Gastrocnemius medialis (tissue), 4 donors: ENCODE data around the gene VWA3A.

Source experiments
- CTCF ChIP-seq, 5 experiments: fragments of 450-650 bp in 3 of 5; fragments of 200-600 bp in 2 of 5; sonication (generic) in 2 of 5; IDR thresholded peaks in 4 of 5; conservative IDR thresholded peaks in 1 of 5; 1 replicate in 4 of 5; 2 replicates in 1 of 5; pipeline ENCODE4 v1.5.1; 2016 to 2019; ENCODE audit warnings: antibody characterized with exemption in 5 of 5, mild to moderate bottlenecking in 3 of 5, moderate library complexity in 3 of 5
- POLR2A ChIP-seq, 2 donors: fragments of 450-650 bp; IDR thresholded peaks; one replicate each; pipeline ENCODE4 v1.6.1; 2017; ENCODE audit warnings: antibody characterized with exemption in 2 of 2, mild to moderate bottlenecking in 2 of 2, moderate library complexity in 2 of 2

GRCh38 chr16:22055881-22056280 is 36.5 kb upstream of the VWA3A start:
- TF ChIP-seq CTCF (IDR thresholded peaks at IDR 0.05 in 4 of 5, conservative IDR thresholded peaks at IDR 0.05 in 1 of 5) (no peak), POLR2A (IDR thresholded peaks at IDR 0.05) (no peak)
